K562 (cell line): ENCODE measurements around the gene TAAR2. TPM values are rescaled to one million over a fixed set of nuclear protein-coding genes. Genes with fewer than 3 reads are reported as not detected.

ENCODE experiments used
- CBX5 ChIP-seq: IDR thresholded peaks from 2 replicates; pipeline ENCODE4 v1.6.1; 2014; ENCODE audit warnings: low read depth, borderline replicate concordance
- CHD7 ChIP-seq: fragments of 200-600 bp; sonication (generic); IDR thresholded peaks from one replicate; pipeline ENCODE4 v1.6.1; 2012; ENCODE audit warnings: mild to moderate bottlenecking, low read depth, low read length, inconsistent platforms
- CXXC5 ChIP-seq: fragments of 250-450 bp; sonication (Bioruptor Pico); IDR thresholded peaks from 2 replicates; pipeline ENCODE4 v1.8.0; 2022; ENCODE audit warnings: inconsistent platforms, mild to moderate bottlenecking, moderate library complexity
- NCOA4 ChIP-seq: fragments of 450-650 bp; IDR thresholded peaks from 2 replicates; pipeline ENCODE4 v1.6.1; 2018; ENCODE audit warnings: mild to moderate bottlenecking; ENCODE audit not compliant: partially characterized antibody
- polyA plus RNA-seq, 8 experiments: library from polyadenylated mRNA; depleted of rRNA in 4 of 8; stranded (reverse) in 5 of 8; unstranded in 3 of 8; fragments of >200 nt; fragmentation: Nextera tagmentation in 2 of 8; fragmentation: Illumina TruSeq in 1 of 8; extraction: Ambion mirVana in 2 of 8; extraction: Trizol in 1 of 8; gene quantifications; 2 replicates each; pipeline versions ENCODE4 v1.2.1 to v1.2.3, GENCODE V29; 2011 to 2014; ENCODE audit warnings: inconsistent platforms in 1 of 8, missing spikeins in 1 of 8
- total RNA-seq, 7 experiments: library from RNA; depleted of rRNA in 6 of 7; stranded (reverse); fragments of >200 nt in 6 of 7; fragmentation: Illumina TruSeq in 2 of 7; extraction: Trizol in 2 of 7; gene quantifications; 2 replicates each; pipeline versions ENCODE4 v1.2.1 to v1.2.3, GENCODE V29; 2011 to 2021; ENCODE audit warnings: low replicate concordance in 1 of 7
- TF ChIP-seq, protein P1 (sequence below): fragments of 250-450 bp; sonication (Bioruptor Pico); IDR thresholded peaks from 2 replicates; pipeline ENCODE4 v1.9.0; 2021; ENCODE audit warnings: mild to moderate bottlenecking, inconsistent platforms

TAAR2 gene
- total and polyA plus RNA-seq, 9 of the 15 experiments (the other 6 are each of a cell fraction or from before 2014, with no cell fraction given): not detected

DNA sequence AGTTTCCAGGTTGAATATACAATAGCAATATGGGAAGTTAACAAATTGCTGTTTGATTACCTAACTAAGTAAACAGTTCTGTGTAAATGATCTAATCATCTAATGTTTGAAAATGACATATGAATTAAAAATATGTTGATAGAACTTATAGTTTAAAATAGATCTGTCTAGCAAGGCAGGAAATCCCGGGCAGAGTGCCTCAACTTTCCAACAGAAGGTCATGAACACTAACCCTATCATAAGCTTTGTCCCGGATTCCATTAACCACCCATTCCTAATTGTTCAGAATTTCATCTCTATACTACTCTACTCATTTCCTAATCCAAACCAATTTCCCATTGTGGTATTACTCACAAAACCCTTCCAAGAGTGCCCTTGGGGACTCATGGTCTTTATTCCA lies 24.8 kb upstream of the TAAR2 start (continued):
- TF ChIP-seq CHD7 (no peak), CBX5 (no peak), CXXC5 (CRISPR knock-in tag) (no peak), NCOA4 (no peak)
- TF ChIP-seq, protein P1, sequence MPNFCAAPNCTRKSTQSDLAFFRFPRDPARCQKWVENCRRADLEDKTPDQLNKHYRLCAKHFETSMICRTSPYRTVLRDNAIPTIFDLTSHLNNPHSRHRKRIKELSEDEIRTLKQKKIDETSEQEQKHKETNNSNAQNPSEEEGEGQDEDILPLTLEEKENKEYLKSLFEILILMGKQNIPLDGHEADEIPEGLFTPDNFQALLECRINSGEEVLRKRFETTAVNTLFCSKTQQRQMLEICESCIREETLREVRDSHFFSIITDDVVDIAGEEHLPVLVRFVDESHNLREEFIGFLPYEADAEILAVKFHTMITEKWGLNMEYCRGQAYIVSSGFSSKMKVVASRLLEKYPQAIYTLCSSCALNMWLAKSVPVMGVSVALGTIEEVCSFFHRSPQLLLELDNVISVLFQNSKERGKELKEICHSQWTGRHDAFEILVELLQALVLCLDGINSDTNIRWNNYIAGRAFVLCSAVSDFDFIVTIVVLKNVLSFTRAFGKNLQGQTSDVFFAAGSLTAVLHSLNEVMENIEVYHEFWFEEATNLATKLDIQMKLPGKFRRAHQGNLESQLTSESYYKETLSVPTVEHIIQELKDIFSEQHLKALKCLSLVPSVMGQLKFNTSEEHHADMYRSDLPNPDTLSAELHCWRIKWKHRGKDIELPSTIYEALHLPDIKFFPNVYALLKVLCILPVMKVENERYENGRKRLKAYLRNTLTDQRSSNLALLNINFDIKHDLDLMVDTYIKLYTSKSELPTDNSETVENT (CRISPR knock-in tag): no peak
